Right lobe of liver (tissue), 4 donors: Measurements from ENCODE around the gene SH3GL1.

ENCODE experiments used
- CTCF ChIP-seq, 4 donors: fragments of 200-600 bp in 3 of 4; fragments of 450-650 bp in 1 of 4; IDR thresholded peaks; one replicate each; pipeline versions ENCODE4 v1.5.1 to v1.8.0; 2016 to 2022; ENCODE audit warnings: antibody characterized with exemption in 4 of 4, mild to moderate bottlenecking in 2 of 4
- POLR2A ChIP-seq: fragments of 450-650 bp; IDR thresholded peaks from one replicate; pipeline ENCODE4 v1.6.1; 2017; ENCODE audit warnings: antibody characterized with exemption, mild to moderate bottlenecking
- donor health status: DM: no; HTN: no; CAD: no.
- donor health status: DM: no; HTN: no; CAD: no.
- donor health status: DM: no; HTN: yes; CAD: no.

- TF ChIP-seq POLR2A (no peak), CTCF (IDR thresholded peaks at IDR 0.05) (no peak)
These were observed 49.6 kb downstream of the SH3GL1 start for GRCh38 chr19:4350726-4351125.
